GM23338 (cell line): ENCODE data around the gene MINDY4. TPM values are rescaled to one million over a fixed set of nuclear protein-coding genes. Genes with fewer than 3 reads are reported as not detected.

Source experiments
- ATAC-seq: fragments of 200-7000 bp; cut with Tn5 transposase; 3 replicates; pipeline ENCODE4 v1.9.1; 2020
- DNase-seq: peaks from one replicate; pipeline ENCODE4 v3.0.0-alpha.2; 2015; ENCODE audit warnings: low spot score
- H2AFZ ChIP-seq: fragments of 200-600 bp; sonication (generic); 2 replicates; pipeline ENCODE4 v1.8.0; 2016; ENCODE audit warnings: antibody characterized with exemption, mild to moderate bottlenecking, moderate library complexity
- H3F3A ChIP-seq: fragments of 200-600 bp; sonication (generic); replicated peaks from 2 replicates; pipeline ENCODE4 v1.8.0; 2017; ENCODE audit warnings: antibody characterized with exemption, mixed run types, low read depth
- H3K27ac ChIP-seq: fragments of 200-600 bp; sonication (generic); 2 replicates; pipeline ENCODE4 v1.6.1; 2016; ENCODE audit warnings: low read depth
- H3K27me3 ChIP-seq: fragments of 200-600 bp; sonication (generic); 2 replicates; pipeline ENCODE4 v1.8.0; 2016; ENCODE audit warnings: mild to moderate bottlenecking, mixed run types, moderate library complexity; ENCODE audit not compliant: insufficient read depth
- H3K36me3 ChIP-seq: fragments of 200-600 bp; sonication (generic); 2 replicates; pipeline ENCODE4 v1.8.0; 2016; ENCODE audit warnings: mild to moderate bottlenecking; ENCODE audit not compliant: insufficient read depth
- H3K4me1 ChIP-seq: fragments of 200-600 bp; sonication (generic); 2 replicates; pipeline ENCODE4 v1.8.0; 2016; ENCODE audit warnings: mild to moderate bottlenecking, moderate library complexity; ENCODE audit not compliant: insufficient read depth
- H3K4me2 ChIP-seq: fragments of 200-600 bp; sonication (generic); 2 replicates; pipeline ENCODE4 v1.7.1; 2017; ENCODE audit warnings: mixed run types
- H3K4me3 ChIP-seq: fragments of 200-600 bp; sonication (generic); 2 replicates; pipeline ENCODE4 v1.6.1; 2016; ENCODE audit warnings: mixed run types
- H3K79me2 ChIP-seq: fragments of 200-600 bp; sonication (generic); replicated peaks from 2 replicates; pipeline ENCODE4 v1.8.0; 2017; ENCODE audit warnings: mild to moderate bottlenecking; ENCODE audit not compliant: insufficient read depth
- H3K9me2 ChIP-seq: fragments of 200-600 bp; sonication (generic); 2 replicates; pipeline ENCODE4 v1.8.0; 2017; ENCODE audit not compliant: insufficient read depth
- H4K20me1 ChIP-seq: fragments of 200-600 bp; sonication (generic); replicated peaks from 2 replicates; pipeline ENCODE4 v1.8.0; 2017; ENCODE audit warnings: mild to moderate bottlenecking; ENCODE audit not compliant: insufficient read depth
- H3K27ac Mint-ChIP-seq: 2 replicates; pipeline ENCODE4 v1.8.0; 2020; ENCODE audit warnings: inconsistent platforms, mild to moderate bottlenecking, moderate library complexity, mixed read lengths
- H3K27me3 Mint-ChIP-seq: 3 replicates; pipeline ENCODE4 v1.8.0; 2022; ENCODE audit warnings: low read depth, mild to moderate bottlenecking, moderate library complexity, mixed read lengths, inconsistent platforms; ENCODE audit not compliant: insufficient read depth, poor library complexity
- H3K36me3 Mint-ChIP-seq: 3 replicates; pipeline ENCODE4 v1.8.0; 2021; ENCODE audit warnings: low read depth, mild to moderate bottlenecking, inconsistent platforms, moderate library complexity, mixed read lengths
- H3K4me1 Mint-ChIP-seq: 3 replicates; pipeline ENCODE4 v1.8.0; 2020; ENCODE audit warnings: mild to moderate bottlenecking, inconsistent platforms, mixed read lengths
- H3K4me3 Mint-ChIP-seq: 3 replicates; pipeline ENCODE4 v1.8.0; 2021; ENCODE audit warnings: moderate library complexity, mild to moderate bottlenecking, inconsistent platforms, mixed read lengths
- H3K9me3 Mint-ChIP-seq: 3 replicates; pipeline ENCODE4 v1.8.0; 2020; ENCODE audit warnings: moderate library complexity, mild to moderate bottlenecking, inconsistent platforms, mixed read lengths
- CREB1 ChIP-seq: fragments of 250-450 bp; sonication (Bioruptor Pico); IDR thresholded peaks from 2 replicates; pipeline ENCODE4 v1.5.0; 2020; ENCODE audit warnings: low read depth, mild to moderate bottlenecking, moderate library complexity
- EZH2 ChIP-seq: fragments of 200-600 bp; sonication (generic); IDR thresholded peaks from one replicate; pipeline ENCODE4 v1.8.0; 2017; ENCODE audit warnings: antibody characterized with exemption, mild to moderate bottlenecking, low read depth; ENCODE audit not compliant: unreplicated experiment
- EZH2phosphoT487 ChIP-seq: fragments of 200-600 bp; sonication (generic); IDR thresholded peaks from one replicate; pipeline ENCODE4 v1.8.1; 2018; ENCODE audit warnings: antibody characterized with exemption; ENCODE audit not compliant: unreplicated experiment
- JUNB ChIP-seq: IDR thresholded peaks from one replicate; pipeline ENCODE4 v1.6.1; 2016; ENCODE audit warnings: antibody characterized with exemption; ENCODE audit not compliant: unreplicated experiment
- NANOG ChIP-seq: IDR thresholded peaks from 2 replicates; pipeline ENCODE4 v1.6.1; 2016; ENCODE audit warnings: antibody characterized with exemption, borderline replicate concordance
- POLR2AphosphoS5 ChIP-seq: IDR thresholded peaks from 2 replicates; pipeline ENCODE4 v1.6.1; 2016; ENCODE audit warnings: antibody characterized with exemption, low read depth
- REST ChIP-seq: IDR thresholded peaks from one replicate; pipeline ENCODE4 v1.6.1; 2018; ENCODE audit warnings: antibody characterized with exemption; ENCODE audit not compliant: unreplicated experiment
- STAT1 ChIP-seq: IDR thresholded peaks from one replicate; pipeline ENCODE4 v1.6.1; 2016; ENCODE audit warnings: antibody characterized with exemption; ENCODE audit not compliant: unreplicated experiment
- ZNF331 ChIP-seq: fragments of 250-450 bp; sonication (Bioruptor Pico); IDR thresholded peaks from 2 replicates; pipeline ENCODE4 v1.5.0; 2020; ENCODE audit warnings: low read depth, mild to moderate bottlenecking, moderate library complexity
- ZNF462 ChIP-seq: fragments of 250-450 bp; sonication (Bioruptor Pico); IDR thresholded peaks from 2 replicates; pipeline ENCODE4 v1.5.0; 2020; ENCODE audit warnings: mild to moderate bottlenecking, moderate library complexity
- polyA plus RNA-seq: library from polyadenylated mRNA; unstranded; fragments of >200 nt; fragmentation: Nextera tagmentation; extraction: Ambion mirVana; gene quantifications from 2 replicates; pipeline ENCODE4 v1.2.1, GENCODE V29; 2016
- total RNA-seq: library from RNA; depleted of rRNA; stranded (reverse); fragments of >200 nt; shearing (Covaris generic); gene quantifications from 2 replicates; pipeline ENCODE4 v1.2.3, GENCODE V29; 2014
- TF ChIP-seq, protein P1 (sequence below): IDR thresholded peaks from 2 replicates; pipeline ENCODE4 v1.6.1; 2016; ENCODE audit warnings: antibody characterized with exemption
- TF ChIP-seq, protein P2 (sequence below), 2 experiments: fragments of 200-600 bp in 1 of 2; sonication (generic) in 1 of 2; conservative IDR thresholded peaks; 2 replicates each; pipeline versions ENCODE4 v1.5.1 to v1.6.1; 2016 to 2017; ENCODE audit warnings: antibody characterized with exemption in 2 of 2, low read depth in 2 of 2, mild to moderate bottlenecking in 2 of 2, moderate library complexity in 1 of 2

MINDY4 gene
- total and polyA plus RNA-seq, 2 experiments from 2014 or later, result 1.7 to 4.4 TPM

GRCh38 chr7:30831227-30831626 is 60.0 kb downstream of the MINDY4 start:
- H3K4me1 Mint-ChIP-seq, result peaks cover 7% of the 10 kb centered on the region
- H2AFZ ChIP-seq, result no peak overlapping the region
- no peaks in the 10 kb centered on the region for H3K9me2 ChIP-seq
- peaks cover 2% of the 10 kb centered on the region for H3K27me3 Mint-ChIP-seq
- H3K4me1 ChIP-seq, result no peaks in the 10 kb centered on the region
- no peaks in the 10 kb centered on the region for H3K27me3 ChIP-seq
- H3F3A ChIP-seq, result no peaks in the 10 kb centered on the region
- H3K79me2 ChIP-seq, result no peaks in the 10 kb centered on the region
- peaks cover 43% of the 10 kb centered on the region for H3K36me3 Mint-ChIP-seq
- peaks cover 38% of the 10 kb centered on the region for H3K9me3 Mint-ChIP-seq
- H3K4me3 Mint-ChIP-seq, result no peak overlapping the region
- H3K4me2 ChIP-seq, result no peak overlapping the region
- ATAC-seq, result no peak
- H3K27ac ChIP-seq, result no peak overlapping the region
- no peaks in the 10 kb centered on the region for H3K36me3 ChIP-seq
- no peak overlapping the region for H3K27ac Mint-ChIP-seq
- no peak for DNase-seq
- TF ChIP-seq ZNF462 (CRISPR knock-in tag), result no peak
- no peak for TF ChIP-seq EZH2
- no peak for TF ChIP-seq POLR2AphosphoS5
- TF ChIP-seq, protein P1, sequence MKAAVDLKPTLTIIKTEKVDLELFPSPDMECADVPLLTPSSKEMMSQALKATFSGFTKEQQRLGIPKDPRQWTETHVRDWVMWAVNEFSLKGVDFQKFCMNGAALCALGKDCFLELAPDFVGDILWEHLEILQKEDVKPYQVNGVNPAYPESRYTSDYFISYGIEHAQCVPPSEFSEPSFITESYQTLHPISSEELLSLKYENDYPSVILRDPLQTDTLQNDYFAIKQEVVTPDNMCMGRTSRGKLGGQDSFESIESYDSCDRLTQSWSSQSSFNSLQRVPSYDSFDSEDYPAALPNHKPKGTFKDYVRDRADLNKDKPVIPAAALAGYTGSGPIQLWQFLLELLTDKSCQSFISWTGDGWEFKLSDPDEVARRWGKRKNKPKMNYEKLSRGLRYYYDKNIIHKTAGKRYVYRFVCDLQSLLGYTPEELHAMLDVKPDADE, result no peak
- no peak for TF ChIP-seq REST
- no peak for TF ChIP-seq NANOG
- no peak for TF ChIP-seq ZNF331 (CRISPR knock-in tag)
- no peak for TF ChIP-seq CREB1 (CRISPR knock-in tag)
- TF ChIP-seq EZH2phosphoT487, result no peak
- no peak for TF ChIP-seq JUNB
- TF ChIP-seq STAT1, result no peak
- TF ChIP-seq, protein P2, sequence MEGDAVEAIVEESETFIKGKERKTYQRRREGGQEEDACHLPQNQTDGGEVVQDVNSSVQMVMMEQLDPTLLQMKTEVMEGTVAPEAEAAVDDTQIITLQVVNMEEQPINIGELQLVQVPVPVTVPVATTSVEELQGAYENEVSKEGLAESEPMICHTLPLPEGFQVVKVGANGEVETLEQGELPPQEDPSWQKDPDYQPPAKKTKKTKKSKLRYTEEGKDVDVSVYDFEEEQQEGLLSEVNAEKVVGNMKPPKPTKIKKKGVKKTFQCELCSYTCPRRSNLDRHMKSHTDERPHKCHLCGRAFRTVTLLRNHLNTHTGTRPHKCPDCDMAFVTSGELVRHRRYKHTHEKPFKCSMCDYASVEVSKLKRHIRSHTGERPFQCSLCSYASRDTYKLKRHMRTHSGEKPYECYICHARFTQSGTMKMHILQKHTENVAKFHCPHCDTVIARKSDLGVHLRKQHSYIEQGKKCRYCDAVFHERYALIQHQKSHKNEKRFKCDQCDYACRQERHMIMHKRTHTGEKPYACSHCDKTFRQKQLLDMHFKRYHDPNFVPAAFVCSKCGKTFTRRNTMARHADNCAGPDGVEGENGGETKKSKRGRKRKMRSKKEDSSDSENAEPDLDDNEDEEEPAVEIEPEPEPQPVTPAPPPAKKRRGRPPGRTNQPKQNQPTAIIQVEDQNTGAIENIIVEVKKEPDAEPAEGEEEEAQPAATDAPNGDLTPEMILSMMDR (conservative IDR thresholded peaks at IDR 0.05; ENCODE audit: low read depth in 2 of 2), result no peak
- H3K4me3 ChIP-seq, result no peak overlapping the region
- H4K20me1 ChIP-seq, result no peaks in the 10 kb centered on the region
